Gastroesophageal sphincter (tissue), 3 donors: ENCODE results near the gene DTNBP1.

Experiments used
- EP300 ChIP-seq: sonication (generic); formaldehyde crosslinking; IDR thresholded peaks from one replicate; pipeline ENCODE4 v1.6.1; 2017; ENCODE audit warnings: antibody characterized with exemption, mild to moderate bottlenecking
- POLR2A ChIP-seq, 2 donors: fragments of 450-650 bp; IDR thresholded peaks; one replicate each; pipeline ENCODE4 v1.6.1; 2017; ENCODE audit warnings: antibody characterized with exemption in 2 of 2, mild to moderate bottlenecking in 2 of 2, moderate library complexity in 1 of 2
- POLR2AphosphoS5 ChIP-seq: sonication (generic); formaldehyde crosslinking; IDR thresholded peaks from one replicate; pipeline ENCODE4 v1.6.1; 2017; ENCODE audit warnings: antibody characterized with exemption
- TF ChIP-seq, protein P1 (sequence below), 4 experiments: fragments of 200-600 bp in 2 of 4; fragments of 450-650 bp in 2 of 4; sonication (generic) in 1 of 4; IDR thresholded peaks; one replicate each; pipeline ENCODE4 v1.5.1; 2017 to 2019; ENCODE audit warnings: antibody characterized with exemption in 4 of 4, mild to moderate bottlenecking in 2 of 4, moderate library complexity in 2 of 4

- TF ChIP-seq, protein P1, sequence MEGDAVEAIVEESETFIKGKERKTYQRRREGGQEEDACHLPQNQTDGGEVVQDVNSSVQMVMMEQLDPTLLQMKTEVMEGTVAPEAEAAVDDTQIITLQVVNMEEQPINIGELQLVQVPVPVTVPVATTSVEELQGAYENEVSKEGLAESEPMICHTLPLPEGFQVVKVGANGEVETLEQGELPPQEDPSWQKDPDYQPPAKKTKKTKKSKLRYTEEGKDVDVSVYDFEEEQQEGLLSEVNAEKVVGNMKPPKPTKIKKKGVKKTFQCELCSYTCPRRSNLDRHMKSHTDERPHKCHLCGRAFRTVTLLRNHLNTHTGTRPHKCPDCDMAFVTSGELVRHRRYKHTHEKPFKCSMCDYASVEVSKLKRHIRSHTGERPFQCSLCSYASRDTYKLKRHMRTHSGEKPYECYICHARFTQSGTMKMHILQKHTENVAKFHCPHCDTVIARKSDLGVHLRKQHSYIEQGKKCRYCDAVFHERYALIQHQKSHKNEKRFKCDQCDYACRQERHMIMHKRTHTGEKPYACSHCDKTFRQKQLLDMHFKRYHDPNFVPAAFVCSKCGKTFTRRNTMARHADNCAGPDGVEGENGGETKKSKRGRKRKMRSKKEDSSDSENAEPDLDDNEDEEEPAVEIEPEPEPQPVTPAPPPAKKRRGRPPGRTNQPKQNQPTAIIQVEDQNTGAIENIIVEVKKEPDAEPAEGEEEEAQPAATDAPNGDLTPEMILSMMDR (IDR thresholded peaks at IDR 0.05), result no peak
- TF ChIP-seq POLR2A (IDR thresholded peaks at IDR 0.05) (no peak), POLR2AphosphoS5 (no peak), EP300 (no peak)
Observed at GRCh38 chr6:15554728-15555100, 108.1 kb downstream of the DTNBP1 start.
